GM21390 (cell line): ENCODE results near the gene FZD1.

Experiments used
- ATAC-seq: cut with Tn5 transposase; IDR thresholded peaks from one replicate; pipeline ENCODE4 v1.9.1; 2021; ENCODE audit not compliant: unreplicated experiment

The FZD1 gene

DNA sequence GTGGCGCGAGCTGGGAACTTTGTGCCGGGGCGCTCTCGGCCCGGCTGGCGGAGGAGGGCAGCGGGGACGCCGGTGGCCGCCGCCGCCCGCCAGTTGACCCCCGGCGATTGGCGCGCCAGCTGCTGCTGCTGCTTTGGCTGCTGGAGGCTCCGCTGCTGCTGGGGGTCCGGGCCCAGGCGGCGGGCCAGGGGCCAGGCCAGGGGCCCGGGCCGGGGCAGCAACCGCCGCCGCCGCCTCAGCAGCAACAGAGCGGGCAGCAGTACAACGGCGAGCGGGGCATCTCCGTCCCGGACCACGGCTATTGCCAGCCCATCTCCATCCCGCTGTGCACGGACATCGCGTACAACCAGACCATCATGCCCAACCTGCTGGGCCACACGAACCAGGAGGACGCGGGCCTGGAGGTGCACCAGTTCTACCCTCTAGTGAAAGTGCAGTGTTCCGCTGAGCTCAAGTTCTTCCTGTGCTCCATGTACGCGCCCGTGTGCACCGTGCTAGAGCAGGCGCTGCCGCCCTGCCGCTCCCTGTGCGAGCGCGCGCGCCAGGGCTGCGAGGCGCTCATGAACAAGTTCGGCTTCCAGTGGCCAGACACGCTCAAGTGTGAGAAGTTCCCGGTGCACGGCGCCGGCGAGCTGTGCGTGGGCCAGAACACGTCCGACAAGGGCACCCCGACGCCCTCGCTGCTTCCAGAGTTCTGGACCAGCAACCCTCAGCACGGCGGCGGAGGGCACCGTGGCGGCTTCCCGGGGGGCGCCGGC, 870 bp downstream of the FZD1 start:
- ATAC-seq: peak; percentile 34

DNA sequence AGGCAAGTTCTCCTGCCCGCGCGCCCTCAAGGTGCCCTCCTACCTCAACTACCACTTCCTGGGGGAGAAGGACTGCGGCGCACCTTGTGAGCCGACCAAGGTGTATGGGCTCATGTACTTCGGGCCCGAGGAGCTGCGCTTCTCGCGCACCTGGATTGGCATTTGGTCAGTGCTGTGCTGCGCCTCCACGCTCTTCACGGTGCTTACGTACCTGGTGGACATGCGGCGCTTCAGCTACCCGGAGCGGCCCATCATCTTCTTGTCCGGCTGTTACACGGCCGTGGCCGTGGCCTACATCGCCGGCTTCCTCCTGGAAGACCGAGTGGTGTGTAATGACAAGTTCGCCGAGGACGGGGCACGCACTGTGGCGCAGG, 1.4 kb downstream of the FZD1 start:
- no peak for ATAC-seq

DNA sequence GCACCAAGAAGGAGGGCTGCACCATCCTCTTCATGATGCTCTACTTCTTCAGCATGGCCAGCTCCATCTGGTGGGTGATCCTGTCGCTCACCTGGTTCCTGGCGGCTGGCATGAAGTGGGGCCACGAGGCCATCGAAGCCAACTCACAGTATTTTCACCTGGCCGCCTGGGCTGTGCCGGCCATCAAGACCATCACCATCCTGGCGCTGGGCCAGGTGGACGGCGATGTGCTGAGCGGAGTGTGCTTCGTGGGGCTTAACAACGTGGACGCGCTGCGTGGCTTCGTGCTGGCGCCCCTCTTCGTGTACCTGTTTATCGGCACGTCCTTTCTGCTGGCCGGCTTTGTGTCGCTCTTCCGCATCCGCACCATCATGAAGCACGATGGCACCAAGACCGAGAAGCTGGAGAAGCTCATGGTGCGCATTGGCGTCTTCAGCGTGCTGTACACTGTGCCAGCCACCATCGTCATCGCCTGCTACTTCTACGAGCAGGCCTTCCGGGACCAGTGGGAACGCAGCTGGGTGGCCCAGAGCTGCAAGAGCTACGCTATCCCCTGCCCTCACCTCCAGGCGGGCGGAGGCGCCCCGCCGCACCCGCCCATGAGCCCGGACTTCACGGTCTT, 1.9 kb downstream of the FZD1 start:
- no peak for ATAC-seq

DNA sequence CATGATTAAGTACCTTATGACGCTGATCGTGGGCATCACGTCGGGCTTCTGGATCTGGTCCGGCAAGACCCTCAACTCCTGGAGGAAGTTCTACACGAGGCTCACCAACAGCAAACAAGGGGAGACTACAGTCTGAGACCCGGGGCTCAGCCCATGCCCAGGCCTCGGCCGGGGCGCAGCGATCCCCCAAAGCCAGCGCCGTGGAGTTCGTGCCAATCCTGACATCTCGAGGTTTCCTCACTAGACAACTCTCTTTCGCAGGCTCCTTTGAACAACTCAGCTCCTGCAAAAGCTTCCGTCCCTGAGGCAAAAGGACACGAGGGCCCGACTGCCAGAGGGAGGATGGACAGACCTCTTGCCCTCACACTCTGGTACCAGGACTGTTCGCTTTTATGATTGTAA, 2.5 kb downstream of the FZD1 start:
- no peak for ATAC-seq

DNA sequence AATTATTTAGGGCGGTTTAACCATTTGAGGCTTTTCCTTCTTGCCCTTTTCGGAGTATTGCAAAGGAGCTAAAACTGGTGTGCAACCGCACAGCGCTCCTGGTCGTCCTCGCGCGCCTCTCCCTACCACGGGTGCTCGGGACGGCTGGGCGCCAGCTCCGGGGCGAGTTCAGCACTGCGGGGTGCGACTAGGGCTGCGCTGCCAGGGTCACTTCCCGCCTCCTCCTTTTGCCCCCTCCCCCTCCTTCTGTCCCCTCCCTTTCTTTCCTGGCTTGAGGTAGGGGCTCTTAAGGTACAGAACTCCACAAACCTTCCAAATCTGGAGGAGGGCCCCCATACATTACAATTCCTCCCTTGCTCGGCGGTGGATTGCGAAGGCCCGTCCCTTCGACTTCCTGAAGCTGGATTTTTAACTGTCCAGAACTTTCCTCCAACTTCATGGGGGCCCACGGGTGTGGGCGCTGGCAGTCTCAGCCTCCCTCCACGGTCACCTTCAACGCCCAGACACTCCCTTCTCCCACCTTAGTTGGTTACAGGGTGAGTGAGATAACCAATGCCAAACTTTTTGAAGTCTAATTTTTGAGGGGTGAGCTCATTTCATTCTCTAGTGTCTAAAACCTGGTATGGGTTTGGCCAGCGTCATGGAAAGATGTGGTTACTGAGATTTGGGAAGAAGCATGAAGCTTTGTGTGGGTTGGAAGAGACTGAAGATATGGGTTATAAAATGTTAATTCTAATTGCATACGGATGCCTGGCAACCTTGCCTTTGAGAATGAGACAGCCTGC, 3.1 kb downstream of the FZD1 start:
- no peak for ATAC-seq

DNA sequence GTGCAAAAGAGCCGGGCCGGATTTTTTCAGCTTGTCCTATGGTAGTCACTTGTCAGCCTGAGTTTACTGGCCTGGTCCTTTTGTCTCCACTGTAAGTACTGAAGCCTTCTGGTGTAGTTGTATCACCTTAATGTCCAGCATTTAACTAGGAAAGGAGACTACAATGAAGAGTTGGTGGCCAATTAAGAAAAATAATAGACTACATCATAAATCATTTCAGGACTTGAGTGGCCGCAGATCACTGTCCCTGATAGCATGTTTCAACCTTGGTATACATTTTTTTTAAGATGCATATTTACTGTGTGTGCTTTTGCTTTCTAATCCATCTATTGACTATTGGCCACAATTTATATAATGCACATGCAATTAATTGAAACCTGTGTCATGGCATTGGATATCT, 6.1 kb downstream of the FZD1 start:
- no peak for ATAC-seq

DNA sequence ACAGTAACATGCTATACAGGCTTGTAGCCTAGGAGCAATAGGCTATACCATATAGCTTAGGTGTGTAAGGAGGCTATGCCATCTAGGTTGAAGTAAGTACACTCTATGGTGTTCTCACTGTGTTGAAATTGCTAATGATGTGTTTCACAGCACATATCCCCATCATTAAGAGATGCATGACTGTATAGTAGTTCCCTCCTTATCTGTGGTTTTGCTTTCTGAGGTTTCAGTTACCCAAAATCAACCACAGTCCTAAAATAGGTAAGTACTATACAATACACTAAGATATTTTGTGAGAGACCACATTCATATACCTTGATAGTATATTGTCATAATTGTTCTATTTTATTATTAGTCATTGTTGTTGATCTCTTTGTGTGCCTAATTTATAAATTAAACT, 12.7 kb downstream of the FZD1 start:
- ATAC-seq: peak; percentile 93

DNA sequence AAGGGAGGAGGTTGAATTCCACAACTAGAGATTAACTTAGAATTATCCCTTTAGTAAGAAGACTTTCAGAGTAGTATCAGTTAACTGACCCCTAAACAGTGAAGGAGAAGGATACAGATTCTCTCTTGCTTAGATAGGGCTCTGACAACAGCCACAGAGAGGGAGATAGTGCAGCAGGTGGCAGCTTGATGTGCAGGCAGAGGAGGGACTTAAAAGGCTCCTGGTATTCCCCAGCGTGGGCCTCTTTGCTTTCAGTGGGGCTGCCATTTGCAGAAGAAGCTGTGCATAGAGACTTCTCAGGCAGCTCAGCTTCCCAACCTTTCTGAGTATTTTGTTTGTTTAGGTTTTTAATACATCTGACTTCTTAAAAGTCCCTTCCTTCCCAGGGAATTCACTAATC, 16.0 kb downstream of the FZD1 start:
- ATAC-seq: peak; percentile 35

DNA sequence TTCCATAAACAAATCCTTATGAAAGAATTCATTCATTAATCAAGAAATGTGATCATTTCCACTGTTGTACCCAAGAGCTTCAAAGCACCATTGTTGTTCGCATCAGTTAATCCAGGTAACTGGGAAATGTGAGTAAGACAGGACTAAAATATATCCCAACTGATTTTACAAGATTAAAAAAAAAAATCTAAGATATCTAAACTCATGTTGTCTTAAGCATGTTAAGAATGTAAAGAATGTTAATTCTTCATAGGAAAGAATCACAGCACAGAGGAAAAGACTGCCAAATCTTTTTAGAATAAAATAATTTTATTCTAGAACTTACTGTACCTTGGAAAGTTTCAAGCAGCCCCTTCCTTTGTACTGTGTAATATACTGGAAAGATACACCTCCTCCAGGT, 16.4 kb downstream of the FZD1 start:
- no peak for ATAC-seq

DNA sequence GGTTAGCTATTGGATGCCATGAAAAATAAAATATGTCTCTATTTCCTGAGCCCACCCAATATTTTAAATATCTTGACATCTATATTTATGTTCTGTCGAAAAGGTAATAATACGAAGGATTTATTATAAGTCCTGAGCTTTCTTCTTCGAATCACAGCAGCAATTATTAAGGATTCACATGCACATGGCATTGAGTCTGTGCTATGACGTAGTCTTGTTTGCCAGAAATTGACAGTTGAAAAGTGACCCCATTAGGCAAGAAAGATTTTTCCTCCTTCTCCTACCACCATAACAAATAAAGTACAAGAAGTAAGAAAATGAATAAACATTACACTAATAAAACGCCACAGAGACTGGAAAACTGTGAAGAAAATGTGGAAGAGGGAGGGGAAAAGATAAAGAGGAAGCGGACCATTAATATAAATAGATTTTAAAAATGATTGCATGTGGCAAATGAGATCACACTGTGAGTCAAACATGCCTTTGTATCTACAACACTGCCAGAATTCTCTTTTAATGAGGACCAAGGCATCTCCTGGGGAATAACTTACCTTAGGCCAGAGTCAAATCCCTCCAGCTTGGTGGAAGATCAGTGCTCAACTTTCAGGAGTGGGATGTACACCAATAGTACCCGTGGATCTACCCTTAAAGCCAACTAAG, 21.6 kb downstream of the FZD1 start:
- ATAC-seq: no peak

DNA sequence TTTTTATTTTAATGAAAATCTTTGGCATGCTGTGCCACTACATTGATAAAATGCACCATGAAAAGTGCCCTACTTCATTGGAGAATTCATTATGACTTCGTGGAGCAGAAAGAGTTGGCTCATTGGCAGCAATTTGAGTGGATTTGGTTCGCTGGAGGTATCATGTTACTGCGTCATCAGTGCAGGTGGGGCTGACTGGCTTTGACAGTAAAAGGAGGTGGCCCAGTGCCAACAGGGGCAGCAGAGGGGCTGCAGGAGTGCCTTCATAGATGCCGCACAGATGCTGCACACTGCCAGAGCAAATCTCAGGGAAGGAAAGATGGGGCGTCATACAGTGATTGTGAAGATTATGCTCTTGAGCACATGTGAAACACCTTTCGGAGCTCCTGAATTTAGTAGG, 22.2 kb downstream of the FZD1 start:
- ATAC-seq: no peak

DNA sequence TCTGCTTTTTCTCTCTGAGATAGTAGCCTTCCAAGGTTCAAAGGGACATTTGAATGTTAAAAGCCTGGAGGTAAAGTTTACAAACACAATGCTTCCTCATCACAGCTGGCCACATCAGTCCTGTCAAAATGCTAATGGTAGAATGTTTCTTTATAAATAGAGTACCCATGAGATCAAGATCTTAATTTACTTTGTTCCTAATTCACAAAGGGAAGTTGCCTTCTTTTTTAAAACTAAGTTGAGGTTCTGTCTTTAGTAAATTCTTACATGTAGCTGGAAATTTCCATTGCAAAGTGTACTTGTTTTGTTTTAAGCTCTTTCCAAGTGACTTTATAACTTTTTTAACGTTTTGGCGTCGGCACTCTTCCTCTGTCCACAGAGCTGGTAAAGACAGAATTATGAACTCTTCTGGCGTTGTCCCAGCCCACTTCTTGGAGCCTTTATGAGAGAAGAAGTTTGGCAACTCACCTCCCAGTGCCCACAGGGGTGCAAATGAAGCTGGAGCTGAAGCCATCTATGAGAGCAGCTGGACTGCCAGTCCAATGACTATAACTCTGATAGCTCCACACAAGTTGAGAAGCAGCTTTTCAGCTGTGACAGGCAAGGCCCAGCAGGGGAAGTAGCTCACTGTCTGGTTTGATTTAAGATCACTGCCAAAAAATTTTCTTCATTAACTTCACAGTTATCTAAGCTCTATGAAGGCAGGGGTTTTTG, 23.3 kb downstream of the FZD1 start:
- ATAC-seq: no peak

DNA sequence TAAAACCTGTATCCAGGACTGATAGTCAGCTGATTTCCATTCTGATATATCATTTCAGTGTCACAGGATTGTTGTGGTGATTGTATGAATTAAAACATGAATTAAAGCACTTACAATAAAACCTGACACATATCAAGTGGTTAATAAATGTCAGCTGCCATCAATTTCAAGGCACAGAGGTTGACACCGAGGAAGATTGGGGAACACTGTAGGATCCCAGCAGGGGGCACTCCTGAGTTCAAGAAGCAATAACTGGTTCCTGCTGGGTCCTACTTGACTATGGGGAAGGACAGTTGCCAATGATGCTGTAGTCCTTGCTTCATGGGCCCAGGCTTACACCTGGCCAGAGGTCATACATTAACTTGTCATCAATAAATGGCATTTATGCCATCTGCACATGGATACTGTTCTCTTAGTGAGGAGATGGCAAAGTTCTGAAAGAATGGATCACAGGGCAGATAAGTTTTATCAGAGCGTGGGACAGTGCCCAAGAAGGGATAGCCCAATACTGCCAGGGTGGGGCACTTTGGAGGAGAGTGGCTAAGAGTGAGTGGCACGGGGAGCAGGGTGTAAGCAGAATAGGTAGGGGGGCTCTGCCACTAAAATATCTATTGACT, 24.1 kb downstream of the FZD1 start:
- ATAC-seq: no peak

DNA sequence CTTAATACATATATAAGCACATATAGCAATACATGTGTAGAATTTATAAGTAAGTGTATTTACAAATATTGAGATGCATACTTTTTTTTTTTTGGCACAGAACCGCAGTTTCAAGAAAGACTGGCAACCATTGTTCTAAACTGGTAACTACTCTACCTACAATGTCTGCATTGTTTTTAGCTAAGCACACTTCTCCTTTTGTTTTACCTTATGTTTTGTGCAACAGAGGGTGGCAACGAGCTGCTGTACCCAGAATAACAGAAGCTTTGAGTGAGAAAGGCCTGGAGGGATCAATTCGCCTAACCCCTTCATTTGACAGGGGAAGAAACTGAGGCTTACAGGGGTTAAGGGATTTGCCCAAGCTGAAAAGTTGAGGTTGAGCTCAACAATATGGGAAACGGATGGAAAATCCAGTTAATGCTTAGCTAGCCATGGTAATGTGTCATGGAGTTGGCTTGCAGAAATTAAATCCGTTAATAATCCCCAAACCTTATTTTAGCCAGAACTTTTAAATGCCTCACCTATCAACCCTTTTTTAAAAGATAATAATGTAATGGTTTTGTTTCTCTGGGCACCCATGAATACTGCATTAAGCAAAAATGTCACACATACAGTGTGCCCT, 25.5 kb downstream of the FZD1 start:
- ATAC-seq: no peak

DNA sequence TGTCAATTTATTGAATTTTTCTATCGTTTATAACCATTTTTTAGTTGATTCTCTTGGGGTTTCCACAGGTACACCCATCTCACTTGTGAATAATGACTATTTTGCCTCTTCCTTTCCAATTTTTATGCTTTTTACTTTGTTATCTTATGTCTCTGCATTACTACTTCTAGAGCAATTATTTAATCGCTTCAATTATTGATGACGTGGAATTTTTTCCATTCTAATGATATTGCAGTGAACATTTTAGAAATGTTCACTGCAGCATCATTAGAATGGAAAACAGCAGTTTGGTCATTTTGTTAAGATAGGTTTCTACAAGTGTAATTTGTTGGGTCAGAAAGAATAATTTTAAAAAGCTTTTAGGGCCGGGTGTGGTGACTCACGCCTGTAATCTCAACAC, 27.1 kb downstream of the FZD1 start:
- no peak for ATAC-seq

DNA sequence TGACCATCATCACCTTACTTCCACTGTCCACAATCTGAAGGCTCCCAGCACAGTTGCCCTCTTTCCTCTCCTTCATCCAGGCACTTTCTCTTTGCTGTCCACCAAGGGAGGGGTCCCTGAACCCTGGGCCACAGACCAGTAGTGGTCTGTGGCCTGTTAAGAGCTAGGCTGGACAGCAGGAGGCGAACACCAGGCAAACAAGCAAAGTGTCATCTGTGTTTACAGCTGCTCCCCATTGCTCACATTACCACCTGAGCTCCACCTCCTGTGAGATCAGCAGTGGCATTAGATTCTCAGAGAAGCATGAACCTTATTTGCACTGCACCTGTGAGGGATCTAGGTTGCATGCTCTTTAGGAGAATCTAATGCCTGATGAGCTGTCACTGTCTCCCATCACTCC, 27.7 kb downstream of the FZD1 start:
- no peak for ATAC-seq

DNA sequence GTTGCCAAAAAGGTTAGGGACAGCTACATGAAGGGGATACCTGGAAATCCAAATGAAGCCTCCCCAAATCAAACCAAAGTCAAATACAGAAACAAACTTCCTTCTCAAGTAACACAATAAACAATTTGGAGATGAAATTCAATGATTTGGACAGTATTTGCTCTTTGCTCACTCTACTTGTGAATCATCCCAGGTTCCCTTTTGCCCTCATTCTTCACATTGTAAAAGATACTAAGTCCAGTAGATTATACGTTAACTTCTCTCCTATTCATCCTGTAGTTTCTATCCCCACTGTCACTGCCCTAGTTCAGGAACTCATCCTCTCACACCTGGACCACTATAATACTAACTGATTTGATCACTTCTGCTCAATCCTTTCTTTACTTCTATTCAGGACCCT, 28.3 kb downstream of the FZD1 start:
- no peak for ATAC-seq

DNA sequence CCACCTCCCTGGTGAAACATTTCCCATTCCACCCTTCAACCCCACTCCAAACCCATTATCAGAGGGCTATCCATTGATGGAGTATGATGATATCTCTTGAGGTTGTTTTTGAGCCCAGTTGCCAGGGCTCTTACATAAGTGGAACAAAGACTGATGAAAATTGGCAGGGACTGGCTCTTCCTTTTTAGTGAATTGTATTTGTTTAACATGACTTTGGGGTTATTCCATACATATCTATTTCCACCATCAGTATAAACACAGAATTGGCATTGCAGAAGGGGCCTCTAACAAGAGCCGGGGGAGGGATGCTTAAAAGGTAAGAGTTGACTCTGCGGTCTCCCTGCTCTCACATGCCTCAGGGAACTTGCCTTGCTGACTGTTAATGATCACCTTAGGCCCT, 28.9 kb downstream of the FZD1 start:
- no peak for ATAC-seq

DNA sequence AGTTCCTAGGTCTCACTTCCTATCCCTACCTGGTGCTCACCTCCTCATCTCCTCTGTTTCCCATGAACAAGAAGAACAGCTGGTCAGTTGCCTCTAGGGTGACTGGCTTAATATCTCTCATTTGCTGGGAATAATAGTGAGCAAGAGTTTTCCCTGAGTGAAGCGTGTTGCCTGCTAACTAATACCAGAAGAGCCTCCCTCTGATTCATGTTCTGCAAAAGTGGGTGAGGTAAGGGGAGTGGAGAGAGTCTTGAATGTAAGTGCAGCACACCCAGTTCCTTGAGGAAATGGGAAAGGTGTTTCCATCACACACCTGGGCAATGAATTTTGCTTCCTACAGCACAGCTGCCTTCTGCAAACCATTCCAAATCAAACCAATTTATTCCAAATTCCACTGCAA, 29.6 kb downstream of the FZD1 start:
- ATAC-seq: no peak

DNA sequence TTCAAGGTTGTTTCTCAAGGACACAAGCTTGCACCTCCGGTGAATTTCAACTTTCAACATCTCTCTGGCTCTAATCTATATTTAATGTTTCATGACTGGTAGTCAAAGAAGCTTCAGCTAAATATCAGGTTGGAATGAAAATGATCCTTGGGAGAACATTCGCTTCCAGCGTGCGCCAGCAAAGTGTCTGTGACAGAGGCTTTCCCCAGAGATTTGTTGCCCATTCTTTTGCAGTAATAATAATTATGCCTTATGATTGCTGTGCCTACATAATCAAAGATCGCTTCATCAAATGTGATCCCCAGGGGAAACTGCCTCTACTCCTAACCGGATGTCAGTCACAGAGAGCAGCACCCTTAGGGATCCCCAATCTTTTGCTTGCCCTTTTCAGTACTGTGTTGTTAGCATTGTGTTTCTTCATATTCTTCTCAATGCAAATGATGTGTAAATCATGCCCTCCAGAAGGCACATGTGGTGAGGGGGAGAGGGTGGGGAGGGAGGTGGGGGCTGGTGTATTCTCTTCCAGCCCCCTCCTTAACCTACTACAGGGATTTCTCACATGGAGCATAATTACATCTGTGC, 30.5 kb downstream of the FZD1 start:
- ATAC-seq: no peak
